Stimulated activated naive CD8-positive, alpha-beta T cell treated with anti-CD3 and anti-CD28 coated beads, Interleukin-15, Interleukin-2, amounts not matched to agents 100 ng/mL and 50 ng/mL, for 24 hours (primary cell): ENCODE results near the gene SIN3B.
A peak's percentile ranks its signal among the peaks of the same experiment; 100 is the strongest.

Source experiments
- H3K27ac Mint-ChIP-seq: one replicate; pipeline ENCODE4 v1.8.0; 2021; ENCODE audit warnings: mild to moderate bottlenecking, mixed read lengths
- H3K27me3 Mint-ChIP-seq: one replicate; pipeline ENCODE4 v1.8.0; 2021; ENCODE audit warnings: mixed read lengths
- H3K36me3 Mint-ChIP-seq: one replicate; pipeline ENCODE4 v1.8.0; 2021; ENCODE audit warnings: low read depth, mixed read lengths
- H3K4me1 Mint-ChIP-seq: one replicate; pipeline ENCODE4 v1.8.0; 2021; ENCODE audit warnings: low read depth, mixed read lengths
- H3K4me3 Mint-ChIP-seq: one replicate; pipeline ENCODE4 v1.8.0; 2021; ENCODE audit warnings: mild to moderate bottlenecking, mixed read lengths
- H3K9me3 Mint-ChIP-seq: one replicate; pipeline ENCODE4 v1.8.0; 2021; ENCODE audit warnings: mixed read lengths

Gene SIN3B

DNA sequence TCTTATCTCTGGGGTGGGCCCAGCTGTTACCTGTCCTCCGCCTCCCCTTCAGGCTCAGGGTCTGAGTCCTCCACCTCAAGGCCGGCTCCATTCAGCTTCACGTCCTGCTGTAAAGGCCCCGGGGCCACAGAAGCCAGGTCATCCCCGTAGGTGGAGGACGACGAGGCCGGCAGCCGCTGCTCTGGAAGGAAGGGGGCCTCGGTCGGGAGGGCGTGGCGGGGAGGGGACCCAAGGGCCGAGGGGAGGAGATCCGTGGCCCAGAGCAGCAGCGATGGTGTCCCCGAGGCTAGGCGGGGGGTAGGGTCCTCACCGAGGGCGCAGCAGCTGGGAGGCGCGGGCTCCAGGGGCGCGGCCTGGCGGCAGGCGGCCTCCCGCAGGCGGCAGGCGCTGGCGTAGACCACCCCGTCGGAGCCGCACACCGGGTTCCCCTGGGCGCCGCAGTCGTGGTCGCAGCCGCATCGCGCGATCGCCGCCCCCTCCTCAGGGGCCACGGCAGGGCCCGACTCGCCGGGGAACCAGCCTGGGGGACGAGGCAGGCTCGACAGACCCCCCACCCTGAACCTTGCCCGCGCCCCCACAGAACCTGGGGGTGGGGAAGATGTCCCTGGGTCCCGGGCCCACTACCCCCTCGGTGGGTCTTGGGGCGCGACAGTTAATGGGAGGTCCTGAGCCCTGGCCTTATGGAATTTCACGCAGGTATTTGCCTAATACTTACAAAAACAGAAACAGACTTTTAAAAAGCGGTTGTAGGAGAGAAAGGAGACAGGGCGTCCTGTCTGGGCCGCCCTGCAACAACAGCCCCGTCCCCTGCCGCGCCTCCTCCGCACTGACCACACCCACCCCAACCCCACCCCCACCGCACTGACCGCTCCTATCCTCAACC, 67.2 kb downstream of the SIN3B start:
- H3K9me3 Mint-ChIP-seq = no peaks in the 10 kb centered on the region
- peak overlapping the region; percentile 57 for H3K4me3 Mint-ChIP-seq
- peaks cover 22% of the 10 kb centered on the region for H3K4me1 Mint-ChIP-seq
- H3K27ac Mint-ChIP-seq = no peak overlapping the region
- no peaks in the 10 kb centered on the region for H3K36me3 Mint-ChIP-seq
- peaks cover 16% of the 10 kb centered on the region for H3K27me3 Mint-ChIP-seq

DNA sequence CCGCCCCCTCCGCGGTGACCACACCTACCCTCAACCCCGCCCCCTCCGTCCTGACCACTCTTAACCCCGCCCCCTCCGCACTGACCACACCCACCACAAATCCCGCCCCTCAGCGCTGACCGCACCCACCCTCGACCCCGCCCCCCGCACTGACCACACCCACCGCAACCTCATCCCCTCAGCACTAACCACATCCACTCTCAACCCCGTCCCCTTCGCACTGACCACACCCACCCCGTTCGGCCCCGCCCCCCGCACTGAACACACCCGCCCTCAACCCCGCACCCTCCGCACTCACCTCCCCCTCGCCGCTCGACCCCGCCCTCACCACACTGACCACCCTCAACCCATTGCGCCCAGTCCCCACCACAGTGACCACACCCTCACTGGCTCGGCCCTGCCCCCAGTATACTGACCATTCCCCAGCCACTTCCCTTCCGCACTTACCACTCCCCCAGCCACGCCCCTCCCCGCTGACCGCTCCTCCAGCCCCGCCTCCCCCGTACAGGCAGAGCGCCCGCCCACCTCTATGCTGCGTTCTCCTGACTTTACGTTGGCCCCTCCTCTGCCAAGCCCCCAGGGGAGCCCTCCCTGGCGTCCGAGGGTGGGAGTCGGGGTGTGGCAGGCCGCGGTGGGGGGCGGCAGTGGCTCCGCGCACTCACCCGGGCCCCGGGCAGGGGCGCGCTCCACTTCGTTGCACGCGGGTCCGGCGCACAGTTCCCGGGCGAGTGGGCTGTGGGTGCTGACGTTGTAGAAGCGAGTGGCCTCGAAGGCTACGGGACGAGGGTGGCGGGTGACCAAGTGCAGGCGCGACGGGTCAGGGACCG, 68.0 kb downstream of the SIN3B start:
- Mint-ChIP-seq H3K27me3 (peaks cover 16% of the 10 kb centered on the region), H3K36me3 (no peaks in the 10 kb centered on the region), H3K9me3 (no peaks in the 10 kb centered on the region), H3K27ac (peak overlapping the region; percentile 49), H3K4me3 (peak overlapping the region; percentile 48), H3K4me1 (peaks cover 22% of the 10 kb centered on the region)

- H3K9me3 Mint-ChIP-seq = no peaks in the 10 kb centered on the region
- no peak overlapping the region for H3K27ac Mint-ChIP-seq
- peaks cover 16% of the 10 kb centered on the region for H3K27me3 Mint-ChIP-seq
- H3K36me3 Mint-ChIP-seq = no peaks in the 10 kb centered on the region
- no peak overlapping the region for H3K4me3 Mint-ChIP-seq
- H3K4me1 Mint-ChIP-seq = peaks cover 22% of the 10 kb centered on the region
Measured at GRCh38 chr19:16897856-16898161, 68.6 kb downstream of the SIN3B start.

GRCh38 chr19:16898361-16899015, 69.3 kb downstream of the SIN3B start:
- Mint-ChIP-seq H3K4me3 (peak overlapping the region; percentile 66), H3K27ac (no peak overlapping the region)

DNA sequence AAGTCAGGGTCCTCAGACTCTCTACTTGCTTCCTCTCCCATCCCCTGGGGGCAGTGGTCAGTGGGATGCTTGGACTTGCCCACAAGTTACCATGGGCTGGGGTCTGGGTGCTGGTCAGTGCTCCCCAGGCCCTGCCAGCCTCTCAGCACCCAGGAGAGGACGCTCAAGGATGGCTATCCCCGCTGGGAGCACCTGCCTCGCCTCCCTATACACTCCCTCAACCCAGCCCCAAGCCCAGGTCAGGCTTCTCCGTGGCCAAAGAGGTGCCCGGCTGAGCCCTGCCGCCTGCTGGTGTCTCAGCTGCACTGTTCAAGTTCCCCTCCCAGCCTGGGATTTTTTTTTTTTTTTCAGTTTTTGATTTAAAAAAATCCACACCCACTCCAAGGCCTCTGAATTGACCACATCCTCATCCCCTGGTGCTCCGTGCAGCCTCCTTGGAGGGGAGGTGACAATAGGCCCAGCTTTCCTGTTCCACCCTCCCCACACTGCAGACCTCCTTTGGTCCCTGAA, 70.4 kb downstream of the SIN3B start:
- Mint-ChIP-seq H3K4me3 (no peak overlapping the region), H3K27me3 (peaks cover 16% of the 10 kb centered on the region), H3K27ac (no peak overlapping the region), H3K9me3 (no peaks in the 10 kb centered on the region), H3K4me1 (peaks cover 18% of the 10 kb centered on the region), H3K36me3 (no peaks in the 10 kb centered on the region)

More at GRCh38 chr19:16898361-16899015, 69.3 kb downstream of the SIN3B start:
- Mint-ChIP-seq H3K36me3 (no peaks in the 10 kb centered on the region), H3K4me1 (peaks cover 20% of the 10 kb centered on the region), H3K9me3 (no peaks in the 10 kb centered on the region), H3K27me3 (peaks cover 16% of the 10 kb centered on the region)

- H3K36me3 Mint-ChIP-seq = no peaks in the 10 kb centered on the region
- H3K27ac Mint-ChIP-seq = no peak overlapping the region
- H3K4me3 Mint-ChIP-seq = no peak overlapping the region
- peaks cover 10% of the 10 kb centered on the region for H3K27me3 Mint-ChIP-seq
- peaks cover 15% of the 10 kb centered on the region for H3K4me1 Mint-ChIP-seq
- no peaks in the 10 kb centered on the region for H3K9me3 Mint-ChIP-seq
Measured at GRCh38 chr19:16901491-16902175, 72.4 kb downstream of the SIN3B start.

DNA sequence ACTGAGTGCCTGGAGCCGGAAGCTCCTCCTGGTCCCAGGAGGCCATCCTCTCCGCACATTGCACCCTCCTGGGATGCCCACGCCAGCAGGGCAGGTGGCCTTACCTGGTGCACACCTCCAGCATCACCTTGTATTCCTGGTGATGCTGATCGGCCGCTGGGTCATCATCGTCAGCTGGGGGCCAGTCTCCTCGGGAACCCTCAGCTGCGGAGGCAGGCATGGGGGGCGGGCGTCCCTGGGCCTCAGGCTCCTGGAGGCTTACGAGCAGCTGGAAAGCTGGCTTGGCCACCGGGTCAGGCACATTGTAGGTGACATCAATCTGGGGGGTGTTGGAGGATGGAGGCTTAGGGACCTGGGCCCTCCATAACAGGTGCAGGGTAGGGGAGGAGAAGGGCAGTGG, 73.3 kb downstream of the SIN3B start:
- no peak overlapping the region for H3K27ac Mint-ChIP-seq
- H3K27me3 Mint-ChIP-seq = peaks cover 10% of the 10 kb centered on the region
- no peaks in the 10 kb centered on the region for H3K36me3 Mint-ChIP-seq
- no peaks in the 10 kb centered on the region for H3K9me3 Mint-ChIP-seq
- no peak overlapping the region for H3K4me3 Mint-ChIP-seq
- H3K4me1 Mint-ChIP-seq = peaks cover 15% of the 10 kb centered on the region

DNA sequence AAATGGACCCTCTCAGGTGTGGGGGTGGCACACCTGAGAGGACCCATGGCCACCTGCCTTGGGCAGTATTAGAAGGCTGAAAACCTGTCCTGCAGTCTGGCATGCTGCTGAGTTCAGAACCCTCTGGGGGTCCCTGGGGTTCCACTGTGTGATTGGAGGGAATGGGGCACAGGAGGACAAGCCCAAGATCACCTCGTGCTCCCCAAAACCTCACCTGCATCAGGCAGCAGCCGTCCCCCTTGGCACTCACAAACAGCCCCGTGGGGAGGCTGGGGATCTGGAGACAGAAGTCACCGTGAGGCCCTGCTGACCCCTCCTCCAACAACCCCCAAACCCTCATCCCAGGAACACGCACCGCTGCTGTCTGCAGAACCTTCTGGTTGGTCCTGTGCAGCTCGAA, 74.1 kb downstream of the SIN3B start:
- Mint-ChIP-seq H3K4me3 (no peak overlapping the region), H3K4me1 (peaks cover 11% of the 10 kb centered on the region), H3K27me3 (peaks cover 6% of the 10 kb centered on the region), H3K9me3 (no peaks in the 10 kb centered on the region), H3K36me3 (no peaks in the 10 kb centered on the region), H3K27ac (no peak overlapping the region)

GRCh38 chr19:16904599-16904998, 75.4 kb downstream of the SIN3B start:
- H3K4me3 Mint-ChIP-seq = no peak overlapping the region
- no peaks in the 10 kb centered on the region for H3K36me3 Mint-ChIP-seq
- no peaks in the 10 kb centered on the region for H3K9me3 Mint-ChIP-seq
- no peak overlapping the region for H3K27ac Mint-ChIP-seq
- H3K27me3 Mint-ChIP-seq = no peaks in the 10 kb centered on the region
- peaks cover 4% of the 10 kb centered on the region for H3K4me1 Mint-ChIP-seq

DNA sequence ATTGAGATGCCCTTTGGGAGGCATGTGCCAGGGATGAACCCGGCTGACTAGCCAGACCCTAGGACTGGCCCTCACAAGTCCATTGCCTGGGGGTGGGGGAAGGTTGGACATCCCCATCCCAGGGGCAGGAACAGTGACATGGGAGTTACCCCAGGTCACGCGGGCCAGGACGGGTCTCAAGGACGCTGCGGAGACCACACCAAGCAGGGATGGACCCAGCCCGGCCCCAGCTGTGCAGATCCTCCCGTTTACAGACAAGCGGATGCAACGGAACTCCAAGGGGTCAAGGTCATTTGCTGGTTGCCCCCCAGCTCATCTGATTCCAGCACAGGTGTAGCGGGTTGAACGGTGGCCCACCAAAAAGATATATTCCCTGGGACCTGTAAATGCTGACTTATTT, 79.6 kb downstream of the SIN3B start:
- peaks cover 17% of the 10 kb centered on the region for H3K9me3 Mint-ChIP-seq
- H3K36me3 Mint-ChIP-seq = peaks cover 12% of the 10 kb centered on the region
- H3K27me3 Mint-ChIP-seq = no peaks in the 10 kb centered on the region

GRCh38 chr19:16911046-16911445, 81.8 kb downstream of the SIN3B start:
- no peaks in the 10 kb centered on the region for H3K4me1 Mint-ChIP-seq
- H3K27me3 Mint-ChIP-seq = no peaks in the 10 kb centered on the region
- peaks cover 14% of the 10 kb centered on the region for H3K36me3 Mint-ChIP-seq
- H3K4me3 Mint-ChIP-seq = no peak overlapping the region
- H3K27ac Mint-ChIP-seq = no peak overlapping the region
- peaks cover 17% of the 10 kb centered on the region for H3K9me3 Mint-ChIP-seq

More for the DNA sequence above, 79.6 kb downstream of the SIN3B start:
- H3K27ac Mint-ChIP-seq = no peak overlapping the region
- no peak overlapping the region for H3K4me3 Mint-ChIP-seq
- no peaks in the 10 kb centered on the region for H3K4me1 Mint-ChIP-seq

GRCh38 chr19:16912780-16913179, 83.6 kb downstream of the SIN3B start:
- Mint-ChIP-seq H3K27ac (no peak overlapping the region), H3K36me3 (peaks cover 14% of the 10 kb centered on the region), H3K4me3 (no peak overlapping the region), H3K27me3 (no peaks in the 10 kb centered on the region), H3K9me3 (peaks cover 17% of the 10 kb centered on the region), H3K4me1 (no peaks in the 10 kb centered on the region)

GRCh38 chr19:16914421-16914820, 85.2 kb downstream of the SIN3B start:
- no peak overlapping the region for H3K4me3 Mint-ChIP-seq
- H3K27ac Mint-ChIP-seq = no peak overlapping the region
- peaks cover 14% of the 10 kb centered on the region for H3K36me3 Mint-ChIP-seq
- H3K27me3 Mint-ChIP-seq = no peaks in the 10 kb centered on the region
- peaks cover 17% of the 10 kb centered on the region for H3K9me3 Mint-ChIP-seq
- no peaks in the 10 kb centered on the region for H3K4me1 Mint-ChIP-seq

GRCh38 chr19:16915135-16915534, 85.9 kb downstream of the SIN3B start:
- no peaks in the 10 kb centered on the region for H3K4me1 Mint-ChIP-seq
- H3K9me3 Mint-ChIP-seq = peaks cover 17% of the 10 kb centered on the region
- H3K4me3 Mint-ChIP-seq = no peak overlapping the region
- peaks cover 14% of the 10 kb centered on the region for H3K36me3 Mint-ChIP-seq
- H3K27me3 Mint-ChIP-seq = no peaks in the 10 kb centered on the region
- H3K27ac Mint-ChIP-seq = no peak overlapping the region
